ENCODE measurements around the gene DHRS2.

Gene DHRS2

DNA sequence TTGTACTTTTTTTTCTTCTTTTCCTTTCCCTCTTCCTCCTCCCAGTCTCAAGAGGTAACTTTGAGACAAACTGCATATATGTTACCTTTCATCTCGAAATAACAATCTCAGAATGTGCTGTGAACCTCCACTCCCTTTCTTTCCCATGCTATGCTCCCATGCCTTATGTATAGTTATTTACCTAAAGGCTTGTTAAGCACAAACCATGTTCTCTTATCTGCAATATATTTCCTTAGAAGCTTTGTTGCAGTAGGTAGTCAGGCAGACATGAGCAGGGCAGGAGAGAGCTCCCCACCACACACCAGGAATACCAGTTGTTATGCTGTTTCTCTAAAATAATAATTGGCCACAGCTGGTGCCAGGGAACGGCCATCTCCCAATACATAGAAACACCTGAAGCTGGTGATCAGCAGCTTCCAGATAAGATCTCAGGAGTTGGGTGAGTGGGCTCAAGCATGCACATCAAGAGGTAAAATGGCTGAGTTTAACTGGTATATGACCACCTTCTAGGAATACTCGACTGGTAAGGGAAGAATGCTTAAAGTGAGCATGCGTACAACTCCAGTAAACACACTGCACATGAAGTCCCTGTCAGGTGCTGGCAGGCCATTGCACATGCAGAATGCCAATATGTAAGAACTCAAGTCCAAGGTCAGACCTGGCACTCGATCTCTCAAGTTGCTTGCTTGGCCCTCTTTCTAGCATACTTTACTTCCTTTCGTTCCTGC is 14.8 kb upstream of the DHRS2 start:
- TF ChIP-seq TAF1 (IDR thresholded peaks at IDR 0.05; ENCODE audit: low read depth, low read length) (no peak), POLR2AphosphoS5 (IDR thresholded peaks at IDR 0.05; ENCODE audit: low read depth, low read length) (no peak), POLR2A (IDR thresholded peaks at IDR 0.05; ENCODE audit: low read depth, low read length) (no peak), SPI1 (IDR thresholded peaks at IDR 0.05; ENCODE audit: low read depth, low read length) (no peak), PAX5 (IDR thresholded peaks at IDR 0.05; ENCODE audit: insufficient read depth, low read length, severe bottlenecking) (no peak), POU2F2 (IDR thresholded peaks at IDR 0.05; ENCODE audit: low read depth, low read length) (no peak)
- DNase-seq (ENCODE audit: insufficient read length, low spot score) (no peak), FAIRE-seq (no peak)

DNA sequence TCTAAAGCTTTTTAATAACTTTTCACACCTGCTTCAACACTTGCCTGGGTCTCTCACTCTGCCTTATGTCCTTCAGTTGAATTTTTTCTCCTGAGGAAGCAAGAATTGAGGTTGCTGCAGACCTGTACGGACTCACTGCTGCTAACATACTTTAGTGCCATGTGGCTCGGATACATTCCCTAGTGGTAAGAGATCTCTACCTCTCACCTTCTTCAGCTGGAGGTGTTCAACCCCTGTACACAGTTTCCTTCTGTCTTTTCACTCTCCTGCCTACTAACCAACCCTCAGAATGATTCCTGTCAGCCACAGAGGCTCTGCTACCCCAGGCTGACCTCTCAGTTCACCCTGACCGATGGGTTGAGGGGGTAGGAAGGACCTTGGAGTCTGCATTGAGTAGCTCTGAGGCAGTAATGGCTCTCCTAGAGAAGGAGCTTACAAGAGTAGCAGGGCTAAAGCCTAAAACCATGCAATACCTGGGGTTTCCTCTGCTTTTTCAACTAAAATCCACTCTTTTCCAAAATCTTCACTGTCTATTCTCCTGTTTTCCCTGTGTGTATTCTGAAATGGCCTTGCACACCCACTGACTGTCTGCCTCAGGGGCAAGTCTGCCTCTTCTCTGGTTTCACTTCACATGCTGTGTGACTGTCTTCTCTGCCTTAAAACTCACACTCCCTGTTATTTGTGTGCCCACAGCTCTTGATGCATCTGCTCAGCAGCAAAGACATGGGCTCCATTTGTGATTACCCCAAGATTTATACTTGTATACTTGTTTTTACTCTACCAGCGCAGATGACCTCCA is 14.0 kb upstream of the DHRS2 start:
- no peak for FAIRE-seq

DNA sequence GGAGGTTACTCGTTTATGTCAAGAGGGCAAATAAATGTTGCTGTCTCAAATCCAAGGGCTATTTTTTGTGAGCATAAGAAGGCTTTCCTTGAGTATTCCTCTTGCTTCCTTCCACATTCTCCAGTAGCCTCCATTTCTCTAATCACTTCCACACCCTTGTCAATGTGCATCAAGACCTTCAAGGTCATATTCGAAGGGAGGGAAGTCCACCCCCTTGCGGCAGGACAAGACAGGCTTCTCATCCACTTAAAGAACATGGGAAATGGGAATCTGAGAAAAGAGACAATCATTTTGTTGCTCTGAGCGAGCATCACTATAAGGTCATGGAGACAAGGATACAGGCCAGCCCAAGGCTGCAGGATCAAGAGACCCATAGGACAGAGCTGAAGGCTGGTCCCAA is 13.2 kb upstream of the DHRS2 start:
- FAIRE-seq: no peak

More for the DNA sequence above, 14.0 kb upstream of the DHRS2 start:
- DNase-seq (ENCODE audit: insufficient read length, low spot score): no peak
- TF ChIP-seq TAF1 (IDR thresholded peaks at IDR 0.05; ENCODE audit: low read depth, low read length) (no peak), POU2F2 (IDR thresholded peaks at IDR 0.05; ENCODE audit: low read depth, low read length) (no peak), SPI1 (IDR thresholded peaks at IDR 0.05; ENCODE audit: low read depth, low read length) (no peak), PAX5 (IDR thresholded peaks at IDR 0.05; ENCODE audit: insufficient read depth, low read length, severe bottlenecking) (no peak), POLR2A (IDR thresholded peaks at IDR 0.05; ENCODE audit: low read depth, low read length) (no peak), POLR2AphosphoS5 (IDR thresholded peaks at IDR 0.05; ENCODE audit: low read depth, low read length) (no peak)

DNA sequence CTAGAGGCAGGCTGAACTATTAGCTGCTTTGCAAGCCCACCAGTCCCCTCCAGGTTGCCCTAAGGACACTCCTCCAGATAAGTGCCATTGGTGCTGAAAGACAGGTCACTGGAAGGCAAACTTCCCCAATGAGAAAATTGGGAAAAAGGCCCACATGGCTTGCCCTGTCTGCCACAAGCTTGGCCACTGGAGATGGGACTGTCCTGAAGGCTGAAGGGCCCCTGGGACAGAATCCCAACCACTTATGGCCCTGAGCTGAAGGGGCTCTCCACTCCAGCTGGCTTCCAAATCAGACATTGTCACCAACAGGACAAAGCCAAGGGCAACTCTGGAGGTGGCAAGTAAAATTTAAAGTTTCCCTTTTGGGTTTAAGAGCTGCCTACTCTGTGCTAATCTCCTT is 12.2 kb upstream of the DHRS2 start:
- TF ChIP-seq SPI1 (IDR thresholded peaks at IDR 0.05; ENCODE audit: low read depth, low read length) (no peak), POLR2AphosphoS5 (IDR thresholded peaks at IDR 0.05; ENCODE audit: low read depth, low read length) (no peak), POU2F2 (IDR thresholded peaks at IDR 0.05; ENCODE audit: low read depth, low read length) (no peak)
- DNase-seq (ENCODE audit: insufficient read length, low spot score): no peak
- FAIRE-seq: no peak

More for the DNA sequence above, 13.2 kb upstream of the DHRS2 start:
- TF ChIP-seq POU2F2 (IDR thresholded peaks at IDR 0.05; ENCODE audit: low read depth, low read length) (no peak), SPI1 (IDR thresholded peaks at IDR 0.05; ENCODE audit: low read depth, low read length) (no peak), POLR2A (IDR thresholded peaks at IDR 0.05; ENCODE audit: low read depth, low read length) (no peak), TAF1 (IDR thresholded peaks at IDR 0.05; ENCODE audit: low read depth, low read length) (no peak), POLR2AphosphoS5 (IDR thresholded peaks at IDR 0.05; ENCODE audit: low read depth, low read length) (no peak), PAX5 (IDR thresholded peaks at IDR 0.05; ENCODE audit: insufficient read depth, low read length, severe bottlenecking) (no peak)
- DNase-seq (ENCODE audit: insufficient read length, low spot score): no peak

DNA sequence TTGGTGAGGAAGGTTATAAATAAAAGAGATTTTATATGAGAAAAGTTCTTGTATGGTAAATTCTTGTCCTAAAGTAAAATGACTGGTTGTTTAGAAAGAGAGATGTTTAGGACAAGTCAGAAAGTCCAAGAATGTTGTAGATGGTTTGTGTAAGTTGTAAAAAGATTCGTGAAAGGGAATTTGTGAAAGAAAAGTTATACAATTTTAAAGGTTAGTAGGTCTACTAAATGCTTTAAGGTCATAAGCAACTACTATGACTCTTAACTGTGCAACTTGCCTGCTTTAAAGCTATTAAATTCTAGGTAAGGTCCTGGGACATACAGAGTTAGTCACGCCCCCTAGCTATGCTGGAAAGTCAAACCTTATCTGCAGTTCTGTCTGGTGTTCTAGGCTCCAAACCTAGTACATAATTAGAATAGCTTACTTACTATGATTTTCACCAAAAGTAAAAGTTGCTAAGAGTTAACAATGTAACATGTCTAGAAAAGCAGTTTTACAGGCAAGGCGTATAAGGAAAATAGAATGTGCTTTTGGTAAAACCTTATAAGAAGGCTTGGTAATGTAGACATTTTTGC is 11.2 kb upstream of the DHRS2 start:
- DNase-seq (ENCODE audit: insufficient read length, low spot score) (no peak), FAIRE-seq (no peak)
- TF ChIP-seq TAF1 (IDR thresholded peaks at IDR 0.05; ENCODE audit: low read depth, low read length) (no peak), POU2F2 (IDR thresholded peaks at IDR 0.05; ENCODE audit: low read depth, low read length) (no peak), SPI1 (IDR thresholded peaks at IDR 0.05; ENCODE audit: low read depth, low read length) (no peak), POLR2A (IDR thresholded peaks at IDR 0.05; ENCODE audit: low read depth, low read length) (no peak), POLR2AphosphoS5 (IDR thresholded peaks at IDR 0.05; ENCODE audit: low read depth, low read length) (no peak), PAX5 (IDR thresholded peaks at IDR 0.05; ENCODE audit: insufficient read depth, low read length, severe bottlenecking) (no peak)

DNA sequence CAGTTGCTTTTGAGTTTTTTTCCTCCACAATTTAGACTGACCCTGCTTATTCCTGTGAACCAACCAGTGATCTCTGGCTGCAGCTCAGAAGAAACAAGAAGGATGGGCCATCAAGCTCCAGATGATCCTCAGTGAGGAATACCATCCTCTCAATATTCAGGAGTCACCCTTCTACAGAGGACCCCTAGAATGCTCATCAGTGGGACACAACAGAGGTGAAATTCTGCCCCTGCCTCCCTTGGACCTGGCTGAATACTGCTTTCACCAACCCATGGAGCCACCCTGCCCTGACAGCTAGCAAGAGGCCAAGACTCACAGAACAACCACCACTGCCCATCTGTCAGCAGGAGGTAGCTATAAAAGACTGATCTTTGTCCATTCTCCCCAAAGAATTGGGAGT is 9.2 kb upstream of the DHRS2 start:
- TF ChIP-seq POLR2A (IDR thresholded peaks at IDR 0.05; ENCODE audit: low read depth, low read length): no peak
- TF ChIP-seq TAF1 (IDR thresholded peaks at IDR 0.05; ENCODE audit: low read depth, low read length): no peak
- no peak for TF ChIP-seq POLR2AphosphoS5 (IDR thresholded peaks at IDR 0.05; ENCODE audit: low read depth, low read length)
- no peak for TF ChIP-seq SPI1 (IDR thresholded peaks at IDR 0.05; ENCODE audit: low read depth, low read length)
- no peak for TF ChIP-seq PAX5 (IDR thresholded peaks at IDR 0.05; ENCODE audit: insufficient read depth, low read length, severe bottlenecking)
- TF ChIP-seq POU2F2 (IDR thresholded peaks at IDR 0.05; ENCODE audit: low read depth, low read length): no peak
- no peak for FAIRE-seq

DNA sequence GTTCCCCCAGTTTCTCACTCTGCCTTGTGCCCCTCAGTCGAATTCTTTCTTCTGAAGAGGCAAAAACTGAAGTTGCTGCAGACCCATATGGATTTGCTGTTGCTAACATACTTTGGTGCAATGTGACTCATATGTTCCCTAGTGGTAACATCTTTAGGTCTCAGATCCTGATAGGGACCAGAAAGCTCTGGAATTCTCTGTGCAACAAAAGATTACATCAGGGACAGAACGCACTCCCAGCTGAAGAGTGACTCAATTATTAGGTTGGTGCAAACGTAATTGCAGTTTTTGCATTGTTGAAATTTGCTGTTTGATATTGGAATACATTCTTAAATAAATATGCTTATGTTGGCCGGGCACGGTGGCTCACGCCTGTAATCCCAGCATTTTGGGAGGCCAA is 8.2 kb upstream of the DHRS2 start:
- TF ChIP-seq POU2F2 (IDR thresholded peaks at IDR 0.05; ENCODE audit: low read depth, low read length) (no peak), POLR2AphosphoS5 (IDR thresholded peaks at IDR 0.05; ENCODE audit: low read depth, low read length) (no peak), TAF1 (IDR thresholded peaks at IDR 0.05; ENCODE audit: low read depth, low read length) (no peak), PAX5 (IDR thresholded peaks at IDR 0.05; ENCODE audit: insufficient read depth, low read length, severe bottlenecking) (no peak), SPI1 (IDR thresholded peaks at IDR 0.05; ENCODE audit: low read depth, low read length) (no peak), POLR2A (IDR thresholded peaks at IDR 0.05; ENCODE audit: low read depth, low read length) (no peak)

More for the DNA sequence above, 9.2 kb upstream of the DHRS2 start:
- no peak for DNase-seq (ENCODE audit: insufficient read length, low spot score)

DNA sequence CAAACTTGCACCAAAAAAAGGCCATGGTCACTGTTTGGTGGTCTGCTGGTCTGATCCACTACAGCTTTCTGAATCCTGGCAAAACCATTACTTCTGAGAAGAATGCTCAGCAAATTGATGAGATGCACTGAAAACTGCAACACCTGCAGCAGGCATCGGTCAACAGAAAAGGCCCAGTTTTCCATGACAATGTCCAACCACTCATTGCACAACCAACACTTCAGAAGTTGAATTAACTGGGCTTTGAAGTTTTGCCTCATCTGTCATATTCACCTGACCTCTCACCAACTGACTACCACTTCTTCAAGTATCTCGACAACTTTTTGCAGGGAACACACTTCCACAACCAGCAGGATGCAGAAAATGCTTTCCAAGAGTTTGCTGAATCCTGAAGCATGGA is 7.0 kb upstream of the DHRS2 start:
- DNase-seq (ENCODE audit: insufficient read length, low spot score) (no peak), FAIRE-seq (no peak)
- no peak for TF ChIP-seq POU2F2 (IDR thresholded peaks at IDR 0.05; ENCODE audit: low read depth, low read length)
- no peak for TF ChIP-seq TAF1 (IDR thresholded peaks at IDR 0.05; ENCODE audit: low read depth, low read length)
- no peak for TF ChIP-seq POLR2AphosphoS5 (IDR thresholded peaks at IDR 0.05; ENCODE audit: low read depth, low read length)
- no peak for TF ChIP-seq SPI1 (IDR thresholded peaks at IDR 0.05; ENCODE audit: low read depth, low read length)
- TF ChIP-seq POLR2A (IDR thresholded peaks at IDR 0.05; ENCODE audit: low read depth, low read length): no peak
- no peak for TF ChIP-seq PAX5 (IDR thresholded peaks at IDR 0.05; ENCODE audit: insufficient read depth, low read length, severe bottlenecking)

More for the DNA sequence above, 8.2 kb upstream of the DHRS2 start:
- no peak for DNase-seq (ENCODE audit: insufficient read length, low spot score)
- FAIRE-seq: no peak

DNA sequence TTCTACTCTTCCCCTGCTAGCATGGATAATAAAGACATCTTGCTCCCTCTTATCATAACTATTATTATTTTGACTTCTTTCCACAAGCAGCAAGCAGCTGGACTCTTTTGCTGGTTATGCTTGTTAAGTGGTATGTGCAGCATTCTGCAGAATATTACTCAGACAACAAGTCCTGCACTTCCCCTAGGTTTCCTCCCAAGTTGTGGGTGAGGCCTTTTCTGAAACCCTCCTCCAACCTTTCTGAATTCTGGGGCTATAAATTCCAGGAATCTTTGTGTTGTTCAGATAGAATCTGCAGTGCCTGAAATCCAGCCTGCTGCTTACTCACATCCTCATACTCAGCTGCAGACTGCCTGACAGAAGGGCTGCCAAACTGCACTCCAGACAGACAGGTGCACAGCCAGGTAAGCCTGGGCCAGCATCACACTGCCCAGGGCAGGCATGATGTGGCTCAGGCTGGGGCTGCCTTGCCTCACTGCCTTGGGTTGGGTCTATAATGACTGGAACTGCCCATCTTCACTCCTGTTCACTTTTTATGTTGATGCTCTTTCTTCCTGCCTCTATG is 6.2 kb upstream of the DHRS2 start:
- FAIRE-seq (no peak), DNase-seq (ENCODE audit: insufficient read length, low spot score) (no peak)
- TF ChIP-seq POU2F2 (IDR thresholded peaks at IDR 0.05; ENCODE audit: low read depth, low read length): no peak
- no peak for TF ChIP-seq PAX5 (IDR thresholded peaks at IDR 0.05; ENCODE audit: insufficient read depth, low read length, severe bottlenecking)
- TF ChIP-seq POLR2A (IDR thresholded peaks at IDR 0.05; ENCODE audit: low read depth, low read length): no peak
- TF ChIP-seq TAF1 (IDR thresholded peaks at IDR 0.05; ENCODE audit: low read depth, low read length): no peak
- no peak for TF ChIP-seq POLR2AphosphoS5 (IDR thresholded peaks at IDR 0.05; ENCODE audit: low read depth, low read length)
- TF ChIP-seq SPI1 (IDR thresholded peaks at IDR 0.05; ENCODE audit: low read depth, low read length): no peak
